CD14-positive monocyte (primary cell): Measurements from ENCODE around the gene ATOX1. TPM values are rescaled to one million over a fixed set of nuclear protein-coding genes. Genes with fewer than 3 reads are reported as not detected.
A peak's percentile ranks its signal among the peaks of the same experiment; 100 is the strongest.

Experiments
- DNase-seq, 3 donors: peaks; one replicate each; pipeline ENCODE4 v3.0.0-alpha.2; 2011 to 2022
- H2AFZ ChIP-seq: 2 replicates; pipeline ENCODE4 v1.6.0; 2012; ENCODE audit warnings: mild to moderate bottlenecking, low read depth, low read length, inconsistent platforms; ENCODE audit not compliant: insufficient read depth, poor library complexity, severe bottlenecking
- H3K27ac ChIP-seq, 2 donors: 1 replicate in 1 of 2; 2 replicates in 1 of 2; pipeline ENCODE4 v1.5.1; 2012 to 2013; ENCODE audit warnings: low read length in 2 of 2, control low read depth in 1 of 2, inconsistent platforms in 1 of 2, low read depth in 1 of 2, mild to moderate bottlenecking in 1 of 2
- H3K27me3 ChIP-seq, 2 donors: one replicate each; pipeline versions ENCODE4 v1.6.0 to v1.6.1; 2011 to 2013; ENCODE audit warnings: low read length in 2 of 2; ENCODE audit not compliant: control insufficient read depth in 2 of 2, insufficient read depth in 2 of 2
- H3K36me3 ChIP-seq, 2 donors: replicated peaks in 1 of 2; 1 replicate in 1 of 2; 2 replicates in 1 of 2; pipeline versions ENCODE4 v1.5.1 to v1.6.1; 2012 to 2013; ENCODE audit warnings: low read length in 2 of 2, control low read depth in 1 of 2, inconsistent platforms in 1 of 2, mild to moderate bottlenecking in 1 of 2; ENCODE audit not compliant: insufficient read depth in 2 of 2, control insufficient read depth in 1 of 2
- H3K4me1 ChIP-seq, 2 donors: 1 replicate in 1 of 2; 2 replicates in 1 of 2; pipeline versions ENCODE4 v1.5.1 to v1.6.1; 2012 to 2013; ENCODE audit warnings: low read length in 2 of 2, control low read depth in 1 of 2, inconsistent platforms in 1 of 2, mild to moderate bottlenecking in 1 of 2, moderate library complexity in 1 of 2; ENCODE audit not compliant: insufficient read depth in 2 of 2, control insufficient read depth in 1 of 2
- H3K4me2 ChIP-seq: replicated peaks from 2 replicates; pipeline ENCODE3; 2012; ENCODE audit warnings: low read length, moderate library complexity, mild to moderate bottlenecking; ENCODE audit not compliant: poor library complexity, severe bottlenecking; ENCODE audit errors: extremely low read depth
- H3K4me3 ChIP-seq, 3 experiments: fragments of 200-600 bp in 1 of 3; sonication (generic) in 1 of 3; replicated peaks in 1 of 3; 1 replicate in 2 of 3; 2 replicates in 1 of 3; pipeline ENCODE4 v1.5.1; 2011 to 2013; ENCODE audit warnings: low read length in 3 of 3, mild to moderate bottlenecking in 3 of 3, control low read depth in 2 of 3, low read depth in 2 of 3, inconsistent platforms in 1 of 3, moderate library complexity in 1 of 3
- H3K79me2 ChIP-seq: 2 replicates; pipeline ENCODE4 v1.6.0; 2012; ENCODE audit warnings: mild to moderate bottlenecking, control low read depth, inconsistent platforms, low read length, moderate library complexity; ENCODE audit not compliant: insufficient read depth
- H3K9ac ChIP-seq: 2 replicates; pipeline ENCODE4 v1.6.0; 2017; ENCODE audit warnings: low read length, mild to moderate bottlenecking; ENCODE audit not compliant: insufficient read depth, poor library complexity, severe bottlenecking
- H3K9me3 ChIP-seq, 2 donors: replicated peaks in 1 of 2; 1 replicate in 1 of 2; 2 replicates in 1 of 2; pipeline versions ENCODE4 v1.5.1 to v1.6.1; 2012 to 2013; ENCODE audit warnings: low read length in 2 of 2, control low read depth in 1 of 2; ENCODE audit not compliant: control insufficient read depth in 1 of 2, insufficient read depth in 1 of 2
- H4K20me1 ChIP-seq: 2 replicates; pipeline ENCODE4 v1.6.0; 2012; ENCODE audit warnings: mild to moderate bottlenecking, low read length, control low read depth, moderate library complexity; ENCODE audit not compliant: insufficient read depth
- H3K27ac Mint-ChIP-seq, 7 donors: one replicate each; pipeline ENCODE4 v1.8.0; 2020; ENCODE audit warnings: mild to moderate bottlenecking in 7 of 7, mixed read lengths in 7 of 7, moderate library complexity in 6 of 7, inconsistent platforms in 2 of 7
- H3K27me3 Mint-ChIP-seq, 3 donors: one replicate each; pipeline ENCODE4 v1.8.0; 2021 to 2022; ENCODE audit warnings: low read depth in 3 of 3, mild to moderate bottlenecking in 3 of 3, mixed read lengths in 3 of 3, moderate library complexity in 3 of 3, inconsistent platforms in 1 of 3
- H3K36me3 Mint-ChIP-seq, 2 donors: one replicate each; pipeline ENCODE4 v1.8.0; 2020; ENCODE audit warnings: mixed read lengths in 2 of 2, inconsistent platforms in 1 of 2, mild to moderate bottlenecking in 1 of 2
- H3K4me1 Mint-ChIP-seq: one replicate; pipeline ENCODE4 v1.8.0; 2020; ENCODE audit warnings: mild to moderate bottlenecking, mixed read lengths
- H3K4me3 Mint-ChIP-seq, 2 donors: one replicate each; pipeline ENCODE4 v1.8.0; 2020; ENCODE audit warnings: mild to moderate bottlenecking in 2 of 2, mixed read lengths in 2 of 2, moderate library complexity in 1 of 2
- H3K9me3 Mint-ChIP-seq, 7 donors: one replicate each; pipeline ENCODE4 v1.8.0; 2020 to 2022; ENCODE audit warnings: mixed read lengths in 7 of 7, mild to moderate bottlenecking in 6 of 7, moderate library complexity in 6 of 7, inconsistent platforms in 2 of 7
- CTCF ChIP-seq: fragments of 200-600 bp; IDR thresholded peaks from one replicate; pipeline ENCODE4 v1.8.0; 2022; ENCODE audit warnings: antibody characterized with exemption, mild to moderate bottlenecking
- WGBS: methylation state at CpG from one replicate; pipeline ENCODE4 v1.1.5; 2013; ENCODE audit warnings: missing lambda C conversion rate; ENCODE audit not compliant: insufficient coverage; 5-methylcytosine and 5-hydroxymethylcytosine counted together
- intact Hi-C, 2 donors: fragments of 100-400 bp; cut with micrococcal nuclease; formaldehyde crosslinking; loops; one replicate each; pipeline versions ENCODE4 v1.15.0 to v1.15.1; 2023
- polyA plus RNA-seq, 3 donors: library from polyadenylated mRNA; depleted of rRNA in 1 of 3; unstranded in 2 of 3; stranded (reverse) in 1 of 3; fragments of 300-500 nt in 2 of 3; fragments of >200 nt in 1 of 3; fragmentation: Illumina TruSeq in 2 of 3; gene quantifications; 1 replicate in 2 of 3; 2 replicates in 1 of 3; pipeline ENCODE4 v1.2.3, GENCODE V29; 2012 to 2021
- small RNA-seq: library from RNA; depleted of rRNA; stranded (forward); fragments of <200 nt; gene quantifications from one replicate; pipeline ENCODE3, GENCODE V24; 2012; ENCODE audit warnings: low read depth; ENCODE audit not compliant: insufficient read length

Gene ATOX1
- polyA plus RNA-seq, 3 donors = 89.9 to 149 (median 148) TPM

GRCh38 chr5:151695464-151695863, 63.0 kb downstream of the ATOX1 start:
- Histone ChIP-seq H3K27me3 (no peaks in the 10 kb centered on the region), H3K27ac (no peak overlapping the region), H3K9me3 (no peaks in the 10 kb centered on the region), H2AFZ (no peak overlapping the region), H4K20me1 (no peaks in the 10 kb centered on the region), H3K4me1 (no peaks in the 10 kb centered on the region), H3K9ac (no peak overlapping the region), H3K4me2 (no peak overlapping the region), H3K36me3 (no peaks in the 10 kb centered on the region), H3K4me3 (no peak overlapping the region), H3K79me2 (no peaks in the 10 kb centered on the region)
- no peak overlapping the region for H3K4me3 Mint-ChIP-seq
- H3K27ac Mint-ChIP-seq = no peak overlapping the region
- intact Hi-C loops = no loop called here
- H3K36me3 Mint-ChIP-seq = no peaks in the 10 kb centered on the region
- H3K27me3 Mint-ChIP-seq = peaks cover 2 to 5% (median 2%) of the 10 kb centered on the region in 3 donors
- no peak for DNase-seq
- no peaks in the 10 kb centered on the region for H3K4me1 Mint-ChIP-seq
- no CpG with 5 or more reads among the region's 1 CpG for WGBS
- no peaks in the 10 kb centered on the region for H3K9me3 Mint-ChIP-seq
- TF ChIP-seq CTCF = no peak

DNA sequence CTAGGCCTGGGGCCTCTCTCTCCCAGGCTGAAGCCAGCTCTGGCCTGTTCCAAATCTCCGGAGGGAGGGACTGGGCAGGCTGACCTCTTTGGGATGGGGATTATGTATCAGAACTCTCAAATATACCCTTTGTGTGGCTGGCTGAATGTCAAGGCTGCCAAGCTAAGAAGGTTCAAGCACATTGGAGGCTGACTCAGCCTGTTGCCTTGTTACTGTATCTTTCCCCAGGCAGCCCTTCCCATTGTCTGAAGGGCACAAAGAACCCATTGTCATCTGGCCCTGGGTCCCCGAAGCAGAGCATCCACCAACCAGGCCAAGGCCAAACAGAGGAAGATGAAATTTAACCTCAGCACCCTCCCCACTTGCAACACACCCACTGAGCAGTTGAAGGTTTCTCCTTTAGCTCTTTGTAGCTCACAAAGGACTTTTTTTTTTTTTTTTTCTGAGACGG, 64.4 kb downstream of the ATOX1 start:
- Histone ChIP-seq H4K20me1 (no peaks in the 10 kb centered on the region), H3K4me1 (no peaks in the 10 kb centered on the region), H3K4me3 (no peak overlapping the region), H3K4me2 (no peak overlapping the region), H3K79me2 (no peaks in the 10 kb centered on the region), H3K27ac (no peak overlapping the region), H3K9ac (no peak overlapping the region), H3K36me3 (no peaks in the 10 kb centered on the region), H2AFZ (no peak overlapping the region), H3K9me3 (no peaks in the 10 kb centered on the region), H3K27me3 (no peaks in the 10 kb centered on the region)
- no peaks in the 10 kb centered on the region for H3K36me3 Mint-ChIP-seq
- WGBS = 89% methylated on average over 1 of the region's 3 CpGs
- no peak for TF ChIP-seq CTCF
- no peak overlapping the region for H3K4me3 Mint-ChIP-seq
- peaks cover 2% of the 10 kb centered on the region in 3 donors for H3K27me3 Mint-ChIP-seq
- intact Hi-C loops = no loop called here
- H3K9me3 Mint-ChIP-seq = no peaks in the 10 kb centered on the region
- H3K4me1 Mint-ChIP-seq = no peaks in the 10 kb centered on the region
- H3K27ac Mint-ChIP-seq = peak overlapping the region in 1 of 7 donors; percentile 47
- no peak for DNase-seq

Small RNA genes lying within 50 kb of the gene (small RNA-seq; reads per million reads assigned to genes)
- gene RN7SKP232 = not detected

Other genes with a start within 250 kb of the ATOX1 start
- not detected for gene FAT2, start 167.3 kb downstream of the ATOX1 start, polyA plus RNA-seq
- 10 to 100 TPM in 2 of 3 donors, 1 to 10 TPM in 1; 3.0 to 19.7 (median 10.7) TPM for gene SPARC, start 71.7 kb downstream of the ATOX1 start, polyA plus RNA-seq
- 10 to 100 TPM; 10.6 to 60.6 (median 58.8) TPM for gene G3BP1, start 13.3 kb upstream of the ATOX1 start, polyA plus RNA-seq
- gene GLRA1, start 166.2 kb upstream of the ATOX1 start, polyA plus RNA-seq = not detected